T-helper 1 cell (primary cell): Measurements from ENCODE around the gene GTF2A1.

Experiments used
- DNase-seq, 5 donors: peaks; one replicate each; pipeline ENCODE4 v3.0.0-alpha.2; 2012 to 2020

GTF2A1 gene

DNA sequence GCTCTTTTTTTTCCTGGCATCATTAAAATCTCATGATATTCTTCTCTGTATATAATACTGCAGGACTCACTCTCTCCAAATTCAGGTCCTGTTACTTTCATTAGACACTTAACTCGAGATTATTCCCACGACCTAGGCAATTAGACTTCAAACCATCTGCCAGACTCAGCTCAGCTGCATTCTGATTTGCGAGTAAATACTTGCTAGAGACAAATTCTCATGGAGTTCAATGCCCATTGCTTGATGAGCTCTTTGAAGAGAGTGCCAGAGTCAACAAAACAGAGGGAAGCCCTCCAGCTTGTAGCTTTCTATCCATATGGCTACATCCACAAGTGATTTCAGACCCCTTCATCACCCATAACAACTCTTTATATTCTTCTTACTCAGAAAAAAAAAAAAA is 88.3 kb downstream of the GTF2A1 start:
- DNase-seq: no peak

GRCh38 chr14:81129242-81129641 is 91.5 kb downstream of the GTF2A1 start:
- no peak for DNase-seq

- no peak for DNase-seq
Observed at GRCh38 chr14:81127785-81128184, 93.0 kb downstream of the GTF2A1 start.

DNA sequence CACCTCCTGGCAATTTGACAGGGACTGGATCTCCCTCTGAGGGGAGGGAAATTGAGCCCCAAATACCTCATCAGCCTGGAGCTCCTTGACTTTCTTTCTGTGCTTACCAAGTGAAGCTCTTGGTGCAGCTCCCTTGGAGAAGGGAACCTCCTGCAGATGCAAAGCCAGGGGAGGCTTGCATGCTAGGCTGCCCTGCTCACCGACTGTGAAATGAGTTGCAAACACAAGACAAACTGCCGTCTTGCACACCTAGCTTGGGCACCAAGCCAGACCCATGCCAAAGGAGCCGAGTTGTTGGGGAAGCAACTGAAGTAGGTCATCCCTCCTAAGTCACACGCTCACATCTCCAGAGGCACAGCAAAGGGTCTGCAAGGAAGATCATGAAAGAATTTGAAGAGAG is 95.2 kb downstream of the GTF2A1 start:
- DNase-seq: no peak
